Kasumi-1 (cell line): ENCODE data around the gene ANXA8.

Experiments used
- DNase-seq, 2 experiments: peaks; one replicate each; lab custom pipeline; 2025; lab: John Stamatoyannopoulos, UW

ANXA8 gene

DNA sequence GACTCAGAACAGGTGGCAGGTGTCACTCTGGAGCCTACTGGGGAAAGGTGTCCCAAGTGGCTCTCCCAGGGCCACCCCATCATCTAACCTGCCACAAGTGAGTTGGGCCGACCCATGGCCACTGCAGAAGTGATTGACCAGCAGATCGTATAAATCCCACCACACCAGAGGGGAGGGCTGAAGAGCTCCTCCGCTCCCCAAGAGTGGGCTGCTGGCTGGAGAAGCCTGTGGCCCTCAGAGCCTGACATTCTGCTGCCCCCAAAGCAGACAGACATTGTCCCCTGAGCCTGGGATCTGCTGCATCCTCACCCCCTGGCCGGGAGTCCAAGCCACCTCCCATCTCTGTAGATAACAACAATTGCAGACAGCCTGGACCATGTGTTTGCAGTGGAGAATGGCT lies 36.7 kb downstream of the ANXA8 start:
- DNase-seq: no peak

DNA sequence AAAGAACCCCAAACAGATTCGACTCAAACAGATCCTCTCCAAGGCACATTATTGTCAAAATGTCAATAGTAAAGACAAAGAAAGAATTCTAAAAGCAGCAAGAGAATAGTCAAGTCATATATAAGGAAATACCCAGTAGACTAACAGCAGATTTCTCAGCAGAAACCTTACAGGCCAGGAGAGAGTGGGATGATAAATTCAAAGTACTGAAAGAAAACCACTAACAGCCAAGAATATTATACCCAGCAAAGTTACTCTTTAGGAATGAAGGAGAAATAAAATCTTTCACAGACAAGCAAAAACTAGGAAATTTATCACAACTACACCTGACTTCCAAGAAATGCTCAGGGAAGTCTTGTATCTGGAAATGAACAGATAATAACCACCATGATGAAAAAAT lies 38.2 kb downstream of the ANXA8 start:
- no peak for DNase-seq

DNA sequence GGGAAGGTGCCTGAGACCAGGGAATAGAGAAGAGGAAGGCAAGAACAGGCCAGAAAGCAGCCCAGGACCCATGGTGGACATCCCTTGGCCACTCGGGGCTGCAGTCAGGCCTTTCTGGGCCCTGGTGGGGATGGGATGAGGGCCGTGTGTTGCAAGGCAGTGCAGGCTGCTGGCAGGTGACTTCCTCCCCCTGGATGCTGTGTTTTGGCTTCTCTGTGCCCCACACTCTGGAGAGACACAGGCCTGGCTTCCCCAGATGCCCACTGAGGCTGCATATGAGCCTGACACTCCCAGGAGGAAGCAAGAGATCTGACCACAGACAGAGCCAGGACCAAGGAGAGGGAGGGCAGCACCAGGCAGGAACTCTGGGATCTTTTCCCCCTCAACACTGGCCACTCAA lies 39.9 kb downstream of the ANXA8 start:
- DNase-seq: no peak

DNA sequence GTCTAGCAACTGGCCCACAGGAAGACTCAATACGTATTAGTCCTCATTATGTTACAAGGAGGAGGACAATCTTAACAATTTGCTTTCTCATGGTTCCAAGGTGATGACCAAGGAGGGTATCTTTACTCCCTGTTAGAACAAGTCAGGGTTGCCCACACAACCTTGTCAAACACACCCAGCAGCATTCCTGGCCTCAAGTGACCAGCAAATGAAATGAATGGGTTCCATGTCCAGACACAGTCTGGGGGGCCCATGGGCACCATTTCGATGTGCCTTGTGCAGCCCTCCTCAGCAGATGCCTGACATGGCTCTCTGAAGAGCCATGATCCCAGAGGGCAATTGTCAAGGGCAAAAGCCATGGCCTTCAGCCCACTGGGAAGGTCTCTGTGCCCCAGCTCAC lies 40.8 kb downstream of the ANXA8 start:
- DNase-seq: no peak

DNA sequence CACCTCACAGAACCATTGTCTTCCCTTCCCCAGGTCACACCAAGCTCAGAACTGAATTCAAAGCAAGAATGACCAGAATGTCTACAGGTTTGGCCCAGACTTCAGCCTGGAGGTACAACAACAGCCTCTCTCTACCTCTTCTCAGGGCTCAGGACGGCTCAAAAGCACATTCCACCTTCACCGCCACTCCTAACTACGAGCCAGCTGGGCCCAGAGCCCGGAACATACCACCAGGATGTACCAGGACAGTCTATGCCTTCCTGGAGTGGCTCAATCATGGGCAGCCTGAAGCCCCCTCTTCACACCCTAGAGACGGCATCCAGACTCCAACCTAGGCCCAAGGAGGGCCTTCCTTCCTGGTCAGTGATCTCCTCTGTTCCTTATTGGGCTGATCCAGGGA lies 41.6 kb downstream of the ANXA8 start:
- DNase-seq: no peak

DNA sequence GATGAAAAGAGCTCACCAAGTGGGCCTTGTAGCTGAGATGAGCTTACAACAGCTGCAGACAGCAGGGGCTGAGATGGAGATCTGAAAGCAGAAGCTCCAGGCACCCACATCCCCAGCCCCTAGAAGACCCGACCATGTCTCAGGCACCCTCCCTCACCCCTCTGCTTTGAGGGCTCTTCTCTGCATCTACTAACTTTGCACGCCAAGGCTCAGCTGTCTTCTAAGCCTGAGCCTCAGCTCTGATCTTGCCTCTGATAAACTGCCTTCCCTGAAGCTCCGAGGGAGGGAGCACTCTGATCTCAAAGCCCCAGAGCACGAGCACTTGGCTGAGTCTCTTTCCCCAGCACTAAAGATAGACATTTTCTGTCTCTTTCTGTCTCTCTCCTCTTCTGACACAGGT lies 42.0 kb downstream of the ANXA8 start:
- no peak for DNase-seq

DNA sequence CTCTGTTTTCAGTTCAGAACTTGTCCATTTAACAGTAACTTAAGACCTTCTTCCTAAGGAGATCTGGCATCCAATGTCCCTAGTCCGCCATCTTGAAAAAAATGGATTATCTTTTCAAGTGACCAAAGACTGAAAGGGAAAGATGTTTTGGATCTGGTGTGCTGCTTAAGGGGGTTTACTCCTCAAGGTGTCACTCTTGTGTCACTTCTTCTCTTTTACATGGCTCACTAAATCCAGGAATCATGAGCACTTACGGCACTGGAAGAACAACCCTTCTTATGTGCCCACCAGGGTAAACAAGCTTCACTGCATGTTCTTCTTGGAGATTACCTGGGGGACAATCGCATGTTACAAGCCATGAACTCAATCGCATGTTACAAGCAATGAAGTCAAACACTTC lies 43.7 kb downstream of the ANXA8 start:
- DNase-seq: no peak

DNA sequence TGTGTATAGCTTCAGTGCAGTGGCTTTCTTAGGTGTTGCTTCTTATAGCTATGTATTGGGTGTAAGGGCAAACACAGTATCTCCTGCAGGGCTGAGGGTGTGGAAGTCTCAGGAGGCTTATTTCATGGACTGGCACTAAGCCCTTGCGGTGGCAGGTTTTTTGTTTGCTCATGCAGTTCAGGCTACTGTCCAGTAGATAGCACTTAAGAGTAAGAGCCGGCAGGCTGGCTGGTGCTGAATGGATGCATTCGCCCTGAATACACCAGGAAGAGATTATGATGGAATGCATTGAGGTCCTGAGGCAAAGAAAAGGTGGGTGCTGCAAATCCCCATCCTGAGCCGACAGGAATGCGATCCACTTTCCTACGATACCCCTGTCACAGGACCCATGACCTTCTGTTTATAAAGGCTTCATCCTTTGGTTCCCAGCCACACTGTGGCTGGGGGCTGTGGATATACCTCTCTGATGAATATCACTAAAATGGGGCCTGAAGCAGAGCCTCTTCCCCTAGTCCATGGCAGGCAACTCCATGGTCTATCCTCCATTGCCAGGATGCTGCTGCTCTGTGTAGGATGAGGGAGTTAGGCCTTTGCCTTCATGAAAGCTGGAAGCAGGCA lies 44.9 kb downstream of the ANXA8 start:
- peak; percentile 23 to 30 for DNase-seq

DNA sequence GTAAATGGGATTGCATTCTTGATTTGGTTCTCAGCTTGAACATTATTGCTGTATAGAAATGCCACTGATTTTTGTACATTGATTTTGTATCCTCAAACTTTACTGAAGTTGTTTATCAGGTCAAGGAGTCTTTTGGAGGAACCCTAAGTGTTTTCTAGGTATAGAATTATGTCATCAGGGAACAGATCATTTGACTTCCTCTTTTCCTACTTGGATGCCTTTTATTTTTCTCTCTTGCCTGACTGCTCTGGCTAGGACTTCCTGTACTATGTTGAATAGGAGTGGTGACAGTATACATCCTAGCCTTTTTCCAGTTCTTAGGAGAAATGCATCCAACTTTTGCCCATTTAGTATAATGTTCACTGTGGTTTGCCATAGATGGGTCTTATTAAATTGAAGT lies 48.8 kb downstream of the ANXA8 start:
- DNase-seq: peak; percentile 24 to 33

DNA sequence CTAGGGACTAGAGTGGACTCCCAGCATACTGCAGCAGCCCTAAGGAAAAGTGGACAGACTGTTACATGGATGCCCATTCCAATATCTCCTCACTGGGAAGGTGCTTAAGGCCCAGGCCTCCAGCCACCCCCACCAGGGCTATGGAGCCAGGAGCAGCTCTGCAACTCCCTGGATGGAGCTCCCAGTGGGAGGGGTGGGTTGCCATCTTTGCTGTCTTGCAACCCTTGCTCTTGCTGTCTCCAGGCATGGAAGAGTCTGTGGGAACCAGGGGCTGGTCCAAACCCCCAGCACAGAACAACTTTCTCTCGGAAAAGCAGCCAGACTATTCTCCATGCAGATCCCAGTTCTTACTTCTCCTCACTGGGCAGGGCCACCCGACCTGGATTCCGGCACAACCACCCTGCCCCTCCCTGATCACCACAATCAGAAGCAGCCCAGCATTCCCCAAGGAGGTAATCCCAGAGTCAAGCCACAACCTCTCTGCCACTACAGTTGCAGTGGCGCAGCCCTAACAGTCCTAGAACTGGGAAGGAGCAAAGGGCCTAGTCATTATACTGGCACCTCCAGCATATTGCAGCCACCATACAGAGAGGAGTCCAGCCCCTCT lies 58.0 kb downstream of the ANXA8 start:
- no peak for DNase-seq

DNA sequence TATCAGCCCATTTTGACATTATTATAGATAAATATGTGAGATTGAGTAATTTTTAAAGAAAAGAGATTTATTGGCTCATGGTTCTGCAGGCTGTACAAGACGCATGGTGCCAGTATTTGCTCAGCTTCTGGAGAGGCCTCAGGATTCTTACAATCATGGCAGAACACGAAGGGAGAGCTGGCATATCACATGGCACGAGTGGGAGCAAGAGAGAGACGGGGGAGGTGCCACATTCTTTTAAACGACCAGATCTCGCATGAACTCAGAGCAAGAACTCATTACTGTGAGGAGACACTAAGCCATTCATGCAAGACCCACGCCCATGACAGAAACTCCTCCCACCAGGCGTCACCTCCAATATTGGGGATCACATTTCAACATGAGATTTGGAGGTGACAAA lies 59.7 kb downstream of the ANXA8 start:
- DNase-seq: no peak

DNA sequence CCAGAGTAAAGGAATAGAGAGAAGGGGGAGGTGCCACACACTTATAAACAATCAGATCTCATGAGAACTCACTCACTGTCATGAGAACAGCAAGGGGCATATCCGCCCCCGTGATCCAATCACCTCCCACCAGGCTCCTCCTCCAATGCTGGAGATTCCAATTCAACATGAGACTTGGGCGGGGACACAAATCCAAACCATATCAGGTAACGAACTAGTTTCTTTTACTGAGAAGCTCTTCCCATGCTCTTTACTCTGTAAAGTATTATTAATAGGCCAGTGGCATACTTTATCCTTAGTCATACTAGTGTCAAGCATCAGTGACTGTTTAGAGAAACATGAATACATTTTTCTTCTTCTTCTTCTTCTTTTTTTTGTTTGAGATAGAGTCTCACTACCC lies 60.4 kb downstream of the ANXA8 start:
- no peak for DNase-seq

DNA sequence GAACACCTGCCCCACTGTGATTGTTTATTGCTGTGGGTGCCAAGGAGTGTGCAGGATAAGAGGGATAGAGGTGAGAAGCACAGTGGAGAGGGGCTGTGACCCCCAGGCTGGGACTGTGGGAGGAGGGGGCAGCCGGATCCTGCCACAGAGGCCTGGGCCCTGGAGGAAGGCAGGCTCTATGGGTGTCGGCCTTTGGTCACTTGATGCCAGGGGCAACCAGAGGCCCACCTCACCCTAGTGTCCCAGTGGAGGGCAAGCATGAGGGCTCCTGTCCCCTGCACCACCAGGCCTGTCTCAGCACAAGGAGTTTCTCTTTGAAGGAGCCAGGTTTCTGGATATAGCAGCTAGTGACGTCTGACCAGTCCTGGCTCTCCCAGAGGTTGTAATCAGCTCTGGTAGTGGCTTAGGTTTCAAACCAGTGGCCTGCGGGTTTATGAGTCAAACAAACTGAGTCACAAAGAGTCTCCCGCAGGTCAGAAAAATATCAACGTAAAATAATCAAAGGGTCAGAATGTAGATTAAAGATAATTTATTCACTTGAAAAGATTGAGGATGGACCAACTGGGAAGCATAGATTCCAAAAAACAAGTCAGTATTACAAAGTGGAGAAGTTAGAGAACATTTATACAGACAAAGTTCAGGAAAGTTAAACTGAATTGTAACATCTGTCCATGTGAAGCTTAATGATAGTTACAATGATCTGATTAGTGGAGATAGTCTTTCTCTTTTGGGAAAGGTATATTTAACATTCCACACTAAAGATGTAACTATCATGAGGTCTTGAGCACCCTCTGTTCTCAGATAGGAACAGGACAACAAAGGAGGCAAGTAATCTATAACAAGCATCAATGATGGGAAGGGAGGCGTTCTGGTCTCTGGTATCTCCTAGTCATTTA lies 62.6 kb downstream of the ANXA8 start:
- DNase-seq: no peak

DNA sequence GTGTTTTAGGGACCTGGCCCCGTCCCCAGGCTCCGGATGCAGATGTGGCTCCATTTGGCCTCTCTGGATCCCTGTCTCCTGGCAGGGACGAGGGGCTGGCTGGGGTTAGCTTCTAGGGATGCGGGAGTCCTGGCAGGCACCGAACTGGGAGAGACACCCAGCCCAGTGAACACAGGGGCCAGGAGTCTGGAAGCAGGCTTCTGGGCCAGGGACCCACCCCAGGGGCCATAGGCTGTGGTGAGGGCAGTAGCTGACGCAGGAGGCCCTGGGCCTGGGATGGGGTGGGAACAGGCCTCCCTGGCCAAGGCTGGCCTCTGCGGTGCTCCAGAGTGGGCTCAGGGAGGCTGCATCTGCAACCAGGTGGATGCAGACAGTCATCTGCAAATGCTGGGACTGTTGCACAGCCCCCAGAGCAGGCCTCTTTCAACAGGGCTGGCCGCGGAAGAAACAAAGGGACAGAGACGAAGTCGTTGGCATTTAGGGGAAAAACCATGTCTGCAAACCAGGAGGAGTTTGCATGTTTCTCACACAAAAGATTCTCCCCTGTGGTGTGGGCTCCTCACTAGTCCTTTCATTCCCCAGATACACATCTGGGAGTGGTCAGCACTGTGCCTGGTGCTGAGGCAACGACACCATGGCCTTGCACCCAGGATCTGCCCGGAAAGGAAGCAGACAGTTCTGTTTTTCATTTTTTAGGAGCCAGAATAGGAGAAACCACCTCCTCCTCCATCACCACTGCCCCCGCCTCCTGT lies 63.4 kb downstream of the ANXA8 start:
- DNase-seq: no peak

DNA sequence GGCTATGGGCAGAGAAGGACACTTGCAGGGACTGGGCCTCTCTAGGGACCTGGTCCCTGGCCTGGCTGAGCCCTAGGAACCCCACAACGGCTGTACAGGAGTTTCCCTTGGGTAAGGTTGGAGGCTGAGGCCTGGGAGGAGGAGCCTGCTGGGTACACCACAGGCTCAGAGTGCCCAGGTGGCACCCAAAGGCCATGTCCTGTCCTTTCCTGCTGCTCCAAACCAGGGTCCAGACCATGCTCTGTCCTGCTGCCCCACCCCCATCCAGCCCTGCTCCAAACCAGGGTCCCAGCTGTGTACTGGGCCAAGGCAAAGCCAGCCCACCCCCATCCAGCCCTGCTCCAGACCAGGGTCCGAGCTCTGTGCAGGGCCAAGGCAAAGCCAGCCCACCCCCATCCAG lies 64.5 kb downstream of the ANXA8 start:
- no peak for DNase-seq

DNA sequence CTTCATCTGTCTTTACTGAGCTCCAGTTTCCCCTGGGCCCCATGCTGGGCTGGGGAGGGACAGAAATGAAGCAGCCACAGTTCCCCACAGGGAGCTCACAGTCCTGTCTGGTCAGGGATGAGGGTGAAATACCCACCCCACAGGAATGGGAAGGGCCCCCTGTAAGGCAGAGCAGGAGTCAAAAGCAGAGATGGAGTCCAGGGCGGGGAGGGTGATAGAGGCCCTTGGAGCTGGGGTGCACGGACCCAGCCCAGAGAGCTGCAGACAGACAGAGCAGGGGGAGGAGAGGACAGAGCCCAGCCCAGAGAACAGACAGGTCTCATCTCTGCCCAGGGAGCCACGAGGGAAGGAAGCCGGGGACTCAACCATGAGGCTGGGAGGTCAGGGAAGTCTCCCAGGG lies 64.9 kb downstream of the ANXA8 start:
- DNase-seq: no peak

DNA sequence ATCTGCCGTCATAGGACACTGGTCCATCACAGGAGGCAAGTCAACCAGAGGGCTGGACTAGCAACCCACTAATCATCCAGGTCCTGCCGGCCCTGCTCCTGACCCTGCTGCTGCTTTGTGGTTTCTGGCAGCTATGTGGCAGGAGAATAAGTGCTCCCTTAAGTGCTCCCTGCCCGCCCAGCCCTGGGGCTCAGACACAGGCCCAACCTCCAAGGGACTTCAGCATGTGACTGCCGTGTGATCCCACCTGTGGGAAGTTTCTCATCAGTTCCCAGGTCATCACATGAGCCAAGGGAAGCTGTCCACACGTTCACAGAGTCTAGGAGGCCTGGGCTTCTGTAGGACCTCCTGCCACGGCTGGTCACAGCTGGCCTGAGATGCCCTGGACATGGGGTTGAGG lies 65.6 kb downstream of the ANXA8 start:
- no peak for DNase-seq
